Activated naive CD8-positive, alpha-beta T cell treated with anti-CD3 and anti-CD28 coated beads for 36 hours (primary cell): Measurements from ENCODE around the gene COLEC11. TPM values are rescaled to one million over a fixed set of nuclear protein-coding genes. Genes with fewer than 3 reads are reported as not detected.

Experiments
- DNase-seq: peaks from one replicate; pipeline ENCODE4 v3.0.0; 2021
- H3K27ac Mint-ChIP-seq: one replicate; pipeline ENCODE4 v1.8.0; 2022; ENCODE audit warnings: mild to moderate bottlenecking, moderate library complexity, mixed read lengths
- H3K27me3 Mint-ChIP-seq: one replicate; pipeline ENCODE4 v1.8.0; 2022; ENCODE audit warnings: mild to moderate bottlenecking, mixed read lengths
- H3K36me3 Mint-ChIP-seq: one replicate; pipeline ENCODE4 v1.8.0; 2021; ENCODE audit warnings: mild to moderate bottlenecking, mixed read lengths
- H3K4me1 Mint-ChIP-seq: one replicate; pipeline ENCODE4 v1.8.0; 2021; ENCODE audit warnings: mixed read lengths
- H3K4me3 Mint-ChIP-seq: one replicate; pipeline ENCODE4 v1.8.0; 2022; ENCODE audit warnings: mild to moderate bottlenecking, moderate library complexity, mixed read lengths
- H3K9me3 Mint-ChIP-seq: one replicate; pipeline ENCODE4 v1.8.0; 2022; ENCODE audit warnings: mixed read lengths
- total RNA-seq, 2 experiments: library from RNA; stranded (reverse); gene quantifications; one replicate each; pipeline ENCODE4 v1.2.3, GENCODE V29; 2021

Gene COLEC11
- total RNA-seq, 2 experiments from 2014 or later = 0.52 to 0.86 TPM

GRCh38 chr2:3642521-3643215, 47.8 kb downstream of the COLEC11 start:
- Mint-ChIP-seq H3K27ac (peak overlapping the region; percentile 18), H3K9me3 (no peaks in the 10 kb centered on the region), H3K4me3 (no peak overlapping the region), H3K36me3 (no peaks in the 10 kb centered on the region), H3K27me3 (no peaks in the 10 kb centered on the region), H3K4me1 (peaks cover 9% of the 10 kb centered on the region)
- DNase-seq = no peak

- Mint-ChIP-seq H3K4me3 (no peak overlapping the region), H3K27ac (no peak overlapping the region), H3K9me3 (no peaks in the 10 kb centered on the region), H3K36me3 (no peaks in the 10 kb centered on the region), H3K4me1 (peaks cover 6% of the 10 kb centered on the region), H3K27me3 (no peaks in the 10 kb centered on the region)
- no peak for DNase-seq
Observed at GRCh38 chr2:3643371-3644245, 48.7 kb downstream of the COLEC11 start.

GRCh38 chr2:3644246-3644525, 49.3 kb downstream of the COLEC11 start:
- DNase-seq = no peak
- no peaks in the 10 kb centered on the region for H3K36me3 Mint-ChIP-seq
- no peak overlapping the region for H3K27ac Mint-ChIP-seq
- no peaks in the 10 kb centered on the region for H3K27me3 Mint-ChIP-seq
- peaks cover 1% of the 10 kb centered on the region for H3K4me1 Mint-ChIP-seq
- H3K4me3 Mint-ChIP-seq = no peak overlapping the region
- no peaks in the 10 kb centered on the region for H3K9me3 Mint-ChIP-seq

GRCh38 chr2:3644891-3645605, 50.1 kb downstream of the COLEC11 start:
- Mint-ChIP-seq H3K27me3 (no peaks in the 10 kb centered on the region), H3K4me3 (no peak overlapping the region), H3K4me1 (no peaks in the 10 kb centered on the region), H3K27ac (no peak overlapping the region), H3K36me3 (no peaks in the 10 kb centered on the region), H3K9me3 (no peaks in the 10 kb centered on the region)
- no peak for DNase-seq

DNA sequence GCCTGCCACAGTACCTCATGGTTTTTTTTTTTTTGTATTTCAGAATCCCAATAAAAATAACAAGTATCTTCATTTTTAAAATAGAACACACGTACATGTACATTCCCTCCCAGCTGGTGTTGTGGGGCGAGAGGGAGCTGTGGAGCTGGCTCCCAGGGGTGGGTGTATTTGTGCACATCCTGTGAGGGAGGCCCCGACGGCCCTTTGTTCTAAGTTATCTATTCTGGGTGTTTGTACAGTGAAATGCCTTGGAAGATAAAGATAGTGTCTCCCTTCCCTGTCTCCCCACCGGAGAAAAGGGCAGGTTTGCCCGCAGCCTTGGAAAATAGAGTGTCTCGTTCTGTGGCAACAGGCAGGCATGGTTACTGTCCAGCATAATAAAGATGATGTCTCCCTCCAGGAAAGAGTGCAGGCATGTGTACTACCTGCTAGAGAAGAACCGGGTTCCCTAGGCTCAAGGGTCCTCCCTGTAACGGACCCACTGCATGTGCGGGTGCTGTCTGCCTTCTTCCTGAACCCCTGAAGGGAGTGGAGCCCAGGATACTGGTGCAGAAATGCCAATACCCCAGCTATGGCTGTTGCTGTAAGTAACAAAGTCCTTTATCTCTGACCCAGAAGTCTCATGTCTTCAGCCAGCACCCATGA, 51.0 kb downstream of the COLEC11 start:
- Mint-ChIP-seq H3K4me3 (no peak overlapping the region), H3K9me3 (no peaks in the 10 kb centered on the region), H3K36me3 (no peaks in the 10 kb centered on the region)

DNA sequence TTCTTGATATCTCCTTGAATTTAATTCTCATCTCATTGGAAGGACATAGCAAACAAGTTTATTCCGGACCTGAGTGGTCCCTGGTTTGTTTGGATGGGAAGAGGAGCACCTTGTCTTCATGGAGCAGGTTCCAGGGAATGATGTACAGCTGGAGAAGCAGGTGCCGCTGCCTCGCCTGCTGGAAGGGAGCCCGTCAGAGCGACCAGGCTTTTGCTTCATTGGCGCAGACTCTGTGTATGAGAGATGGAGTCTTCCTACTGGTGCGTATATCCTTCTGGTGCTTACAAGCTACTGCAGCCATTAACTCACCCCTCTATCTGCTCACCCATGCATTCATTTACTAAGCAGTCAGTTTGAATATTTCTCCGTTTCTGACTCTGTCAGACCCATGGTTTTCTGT, 51.5 kb downstream of the COLEC11 start:
- peaks cover 6% of the 10 kb centered on the region for H3K4me1 Mint-ChIP-seq
- no peaks in the 10 kb centered on the region for H3K27me3 Mint-ChIP-seq
- DNase-seq = no peak
- no peaks in the 10 kb centered on the region for H3K36me3 Mint-ChIP-seq
- no peak overlapping the region for H3K27ac Mint-ChIP-seq
- no peaks in the 10 kb centered on the region for H3K9me3 Mint-ChIP-seq
- H3K4me3 Mint-ChIP-seq = no peak overlapping the region

More for the DNA sequence above, 51.0 kb downstream of the COLEC11 start:
- peaks cover 2% of the 10 kb centered on the region for H3K4me1 Mint-ChIP-seq
- DNase-seq = no peak
- H3K27me3 Mint-ChIP-seq = no peaks in the 10 kb centered on the region
- no peak overlapping the region for H3K27ac Mint-ChIP-seq

DNA sequence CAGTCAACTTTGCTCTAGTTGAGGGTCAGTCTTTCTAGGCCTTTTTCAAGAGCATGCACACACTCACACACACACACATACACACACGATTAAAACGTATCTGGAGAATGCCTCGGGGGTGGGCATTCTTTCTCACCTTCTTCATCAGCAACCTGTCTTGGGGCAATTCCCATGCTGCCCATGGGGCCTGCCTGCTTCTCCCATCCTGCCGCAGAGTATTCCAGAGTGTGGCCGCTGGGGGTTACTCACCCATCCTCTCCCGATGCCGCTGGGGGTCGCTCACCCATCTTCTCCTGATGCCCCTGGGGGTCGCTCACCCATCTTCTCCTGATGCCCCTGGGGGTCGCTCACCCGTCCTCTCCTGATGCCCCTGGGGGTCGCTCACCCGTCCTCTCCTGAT, 52.3 kb downstream of the COLEC11 start:
- H3K27ac Mint-ChIP-seq = no peak overlapping the region
- no peak for DNase-seq
- H3K36me3 Mint-ChIP-seq = no peaks in the 10 kb centered on the region
- H3K4me1 Mint-ChIP-seq = peaks cover 11% of the 10 kb centered on the region
- no peaks in the 10 kb centered on the region for H3K9me3 Mint-ChIP-seq
- H3K27me3 Mint-ChIP-seq = no peaks in the 10 kb centered on the region
- no peak overlapping the region for H3K4me3 Mint-ChIP-seq

GRCh38 chr2:3647831-3648651, 53.1 kb downstream of the COLEC11 start:
- no peaks in the 10 kb centered on the region for H3K9me3 Mint-ChIP-seq
- peaks cover 12% of the 10 kb centered on the region for H3K4me1 Mint-ChIP-seq
- H3K4me3 Mint-ChIP-seq = no peak overlapping the region
- no peak overlapping the region for H3K27ac Mint-ChIP-seq
- no peaks in the 10 kb centered on the region for H3K36me3 Mint-ChIP-seq
- DNase-seq = no peak
- no peaks in the 10 kb centered on the region for H3K27me3 Mint-ChIP-seq

DNA sequence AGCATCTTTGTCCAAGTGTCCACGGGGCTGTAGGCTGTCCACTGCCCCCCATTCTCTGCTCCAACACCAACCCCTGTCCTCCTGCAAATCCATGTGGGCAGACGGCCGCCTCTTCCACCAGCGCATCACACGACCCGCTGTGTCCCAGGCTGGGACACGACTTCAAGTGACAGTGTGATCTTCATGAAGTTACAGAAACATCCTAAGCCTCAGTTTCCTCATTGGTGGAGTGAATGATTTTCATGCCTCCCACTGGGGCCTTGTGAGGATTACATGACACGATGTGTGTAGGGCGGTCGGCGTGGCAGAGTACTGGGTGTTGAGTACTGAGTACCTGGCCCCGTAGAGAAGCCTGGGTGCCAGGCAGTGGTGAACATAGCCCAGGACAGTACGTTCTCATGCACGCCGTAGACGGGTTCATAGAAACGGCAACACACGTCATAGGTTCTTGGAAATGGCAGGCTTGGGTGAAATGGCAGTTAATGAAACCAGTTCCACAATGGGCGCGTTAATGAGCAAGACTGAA, 53.8 kb downstream of the COLEC11 start:
- DNase-seq = no peak
- Mint-ChIP-seq H3K4me1 (peaks cover 12% of the 10 kb centered on the region), H3K27ac (no peak overlapping the region), H3K4me3 (no peak overlapping the region), H3K36me3 (no peaks in the 10 kb centered on the region), H3K9me3 (no peaks in the 10 kb centered on the region), H3K27me3 (no peaks in the 10 kb centered on the region)

DNA sequence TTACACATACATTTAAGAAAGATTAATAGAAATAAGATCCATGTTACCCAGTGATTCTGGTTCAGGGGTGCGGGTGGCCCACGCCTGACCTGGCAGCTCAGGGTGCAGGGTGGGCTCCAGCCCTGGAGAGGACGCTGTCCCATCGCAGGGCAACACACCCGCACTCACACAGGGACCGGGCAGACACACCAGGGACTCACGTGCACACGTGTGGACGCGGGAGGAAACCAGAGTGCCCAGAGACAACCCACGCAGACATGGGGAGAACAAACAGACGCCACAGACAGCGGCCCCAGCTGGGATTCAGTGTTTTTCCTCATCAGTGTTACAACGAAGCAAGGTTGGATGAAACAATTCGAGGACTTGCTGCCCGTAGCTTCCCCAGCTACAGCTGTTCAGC, 54.7 kb downstream of the COLEC11 start:
- no peaks in the 10 kb centered on the region for H3K27me3 Mint-ChIP-seq
- H3K27ac Mint-ChIP-seq = no peak overlapping the region
- peaks cover 12% of the 10 kb centered on the region for H3K4me1 Mint-ChIP-seq
- no peak overlapping the region for H3K4me3 Mint-ChIP-seq
- no peaks in the 10 kb centered on the region for H3K9me3 Mint-ChIP-seq
- no peaks in the 10 kb centered on the region for H3K36me3 Mint-ChIP-seq
- no peak for DNase-seq

DNA sequence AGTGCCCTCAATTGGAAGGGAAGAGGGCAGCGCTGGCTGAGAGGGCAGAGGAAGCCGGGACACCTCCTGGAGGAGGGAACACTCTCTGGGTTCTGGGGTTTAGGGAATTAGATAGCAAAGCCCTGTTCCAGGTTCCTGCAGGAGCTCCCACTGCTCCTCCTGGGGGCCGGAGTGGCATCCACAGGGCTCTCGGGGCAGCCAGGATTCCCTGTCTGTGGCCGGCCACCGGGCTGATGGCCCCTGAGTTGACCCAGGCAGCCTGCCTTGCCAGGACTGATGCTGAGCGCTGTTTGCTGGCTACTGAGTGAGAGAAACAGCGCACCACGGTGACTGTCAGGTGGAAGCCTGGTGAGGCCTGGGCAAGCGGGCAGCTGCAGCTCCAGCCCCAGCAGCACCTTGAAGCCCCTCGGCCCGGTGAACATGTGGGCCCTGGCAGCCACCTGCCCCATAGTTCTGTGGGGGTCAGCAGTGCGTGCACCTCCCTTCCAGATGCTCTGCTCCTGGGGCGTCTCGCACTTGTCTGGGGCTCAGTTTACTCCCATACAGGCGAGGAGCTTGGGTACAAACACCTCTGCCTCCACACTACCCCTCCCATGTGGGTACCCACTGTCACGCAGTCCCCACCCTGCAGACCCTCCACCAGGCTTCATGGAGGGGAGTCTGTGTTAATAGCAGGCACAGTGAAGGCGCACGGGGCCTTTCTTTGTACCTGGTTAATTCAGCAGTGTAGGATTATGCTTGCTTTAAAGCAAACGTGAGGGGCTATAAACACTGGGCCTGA, 55.4 kb downstream of the COLEC11 start:
- H3K27ac Mint-ChIP-seq = peak overlapping the region; percentile 99
- no peaks in the 10 kb centered on the region for H3K27me3 Mint-ChIP-seq
- peaks cover 12% of the 10 kb centered on the region for H3K4me1 Mint-ChIP-seq
- no peaks in the 10 kb centered on the region for H3K36me3 Mint-ChIP-seq
- DNase-seq = no peak
- H3K9me3 Mint-ChIP-seq = no peaks in the 10 kb centered on the region
- peak overlapping the region; percentile 79 for H3K4me3 Mint-ChIP-seq

- Mint-ChIP-seq H3K4me1 (peaks cover 12% of the 10 kb centered on the region), H3K9me3 (no peaks in the 10 kb centered on the region), H3K36me3 (no peaks in the 10 kb centered on the region), H3K27me3 (no peaks in the 10 kb centered on the region), H3K4me3 (peak overlapping the region; percentile 79), H3K27ac (peak overlapping the region; percentile 99)
- DNase-seq = peak; percentile 87
Observed at GRCh38 chr2:3651691-3652648, 57.1 kb downstream of the COLEC11 start.
